HCT116 (cell line): ENCODE measurements around the gene CPNE8.

ENCODE experiments used
- CBX3 ChIP-seq: IDR thresholded peaks from 2 replicates; pipeline ENCODE4 v1.6.1; 2012; ENCODE audit warnings: low read depth
- CEBPB ChIP-seq: IDR thresholded peaks from 2 replicates; pipeline ENCODE4 v1.6.1; 2012; ENCODE audit warnings: low read depth
- CTCF ChIP-seq, 3 experiments: fragments of 200-600 bp in 1 of 3; sonication (generic) in 1 of 3; IDR thresholded peaks in 2 of 3; conservative IDR thresholded peaks in 1 of 3; 2 replicates each; pipeline ENCODE4 v1.5.1; 2012 to 2017; ENCODE audit warnings: low read depth in 2 of 3, low read length in 2 of 3, antibody characterized with exemption in 1 of 3, borderline replicate concordance in 1 of 3, control low read depth in 1 of 3, mild to moderate bottlenecking in 1 of 3, mixed read lengths in 1 of 3, mixed run types in 1 of 3, moderate library complexity in 1 of 3; ENCODE audit not compliant: insufficient read depth in 1 of 3
- EGR1 ChIP-seq: IDR thresholded peaks from 2 replicates; pipeline ENCODE4 v1.6.1; 2012; ENCODE audit warnings: low read depth
- EZH2phosphoT487 ChIP-seq: fragments of 200-600 bp; IDR thresholded peaks from 2 replicates; pipeline ENCODE4 v1.6.1; 2018; ENCODE audit warnings: antibody characterized with exemption, borderline replicate concordance
- FOSL1 ChIP-seq: IDR thresholded peaks from 2 replicates; pipeline ENCODE4 v1.6.1; 2012; ENCODE audit warnings: low read depth
- RAD21 ChIP-seq: IDR thresholded peaks from 2 replicates; pipeline ENCODE4 v1.6.1; 2012; ENCODE audit warnings: low read depth, mild to moderate bottlenecking
- SIN3A ChIP-seq: IDR thresholded peaks from 2 replicates; pipeline ENCODE4 v1.6.1; 2012; ENCODE audit warnings: low read depth
- YY1 ChIP-seq: IDR thresholded peaks from 2 replicates; pipeline ENCODE4 v1.6.1; 2011; ENCODE audit warnings: low read length, low read depth, moderate library complexity, mild to moderate bottlenecking; ENCODE audit not compliant: insufficient replicate concordance; ENCODE audit errors: extremely low read depth
- ZNF274 ChIP-seq: fragments of 200-500 bp; sonication (Bioruptor generic); IDR thresholded peaks from 2 replicates; pipeline ENCODE4 v1.6.1; 2014; ENCODE audit warnings: mild to moderate bottlenecking, low read depth, low read length, inconsistent platforms

GRCh38 chr12:38878986-38879385 is 26.4 kb downstream of the CPNE8 start:
- TF ChIP-seq CTCF (IDR thresholded peaks at IDR 0.05 in 2 of 3, conservative IDR thresholded peaks at IDR 0.05 in 1 of 3; ENCODE audit: borderline replicate concordance in 1 of 3, insufficient read depth in 1 of 3, low read depth in 2 of 3, low read length in 2 of 3): no peak
- TF ChIP-seq FOSL1: no peak
- no peak for TF ChIP-seq YY1
- no peak for TF ChIP-seq RAD21
- no peak for TF ChIP-seq EZH2phosphoT487
- no peak for TF ChIP-seq CEBPB
- TF ChIP-seq EGR1: no peak
- no peak for TF ChIP-seq CBX3
- TF ChIP-seq SIN3A: no peak
- no peak for TF ChIP-seq ZNF274
